ENCODE results near the gene CPAMD8. TPM values are rescaled to one million over a fixed set of nuclear protein-coding genes. Genes with fewer than 3 reads are reported as not detected.

Gene CPAMD8
- 0.79 and 1.2 TPM in 2 replicates for total RNA-seq (2013; cell fraction: nucleolus; rRNA removed)
- 0.40 and 0.54 TPM in 2 replicates for total RNA-seq (2014; rRNA removed)
- 0.14 TPM in 1 of 2 replicates, not detected in the other for total RNA-seq (2014; rRNA removed; fragmentation: Illumina TruSeq; extraction: Trizol)
- total RNA-seq (2021), result 0.13 and 0.97 TPM in 2 replicates
- polyA plus RNA-seq (2011; ENCODE audit: low read depth), result 0.29 TPM
- 0.16 and 0.24 TPM in 2 replicates for polyA plus RNA-seq (2011; rRNA removed)
- polyA plus RNA-seq (2011; cell fraction: cytosol; rRNA removed), result 0.25 and 0.40 TPM in 2 replicates
- polyA plus RNA-seq (2011; cell fraction: nucleus; rRNA removed), result 0.88 and 0.89 TPM in 2 replicates
- 0.45 and 0.90 TPM in 2 replicates for polyA plus RNA-seq (2012)
- polyA plus RNA-seq (2014; fragmentation: Illumina TruSeq; extraction: Trizol), result 0.05 and 0.12 TPM in 2 replicates
- polyA plus RNA-seq (2014; fragmentation: Nextera tagmentation; extraction: Ambion mirVana), result not detected
- polyA plus RNA-seq (2014; rRNA removed), result 0.83 and 1.1 TPM in 2 replicates
- under 1 TPM; 0.21 to 0.25 TPM for polyA plus RNA-seq (2016; fragmentation: Nextera tagmentation; extraction: Ambion mirVana)
- polyA minus RNA-seq (2011; rRNA and poly(A)+ RNA removed), result 0.22 and 0.26 TPM in 2 replicates
- not detected in 2 replicates for polyA minus RNA-seq (2011; cell fraction: cytosol; rRNA and poly(A)+ RNA removed)
- polyA minus RNA-seq (2011; cell fraction: nucleus; rRNA and poly(A)+ RNA removed), result 0.57 and 0.73 TPM in 2 replicates
- Bru-seq, nascent RNA, result percentile 14 among the genes with signal in this experiment
- percentile 6 among the genes with signal in this experiment for BruChase-seq, experiment 1, labeled RNA remaining after a 6-hour chase
- percentile 8 among the genes with signal in this experiment for BruChase-seq, experiment 2, labeled RNA remaining after a 2-hour chase
- long read RNA-seq, experiment 1, result 0 reads
- long read RNA-seq, experiment 2, result 0 reads

DNA sequence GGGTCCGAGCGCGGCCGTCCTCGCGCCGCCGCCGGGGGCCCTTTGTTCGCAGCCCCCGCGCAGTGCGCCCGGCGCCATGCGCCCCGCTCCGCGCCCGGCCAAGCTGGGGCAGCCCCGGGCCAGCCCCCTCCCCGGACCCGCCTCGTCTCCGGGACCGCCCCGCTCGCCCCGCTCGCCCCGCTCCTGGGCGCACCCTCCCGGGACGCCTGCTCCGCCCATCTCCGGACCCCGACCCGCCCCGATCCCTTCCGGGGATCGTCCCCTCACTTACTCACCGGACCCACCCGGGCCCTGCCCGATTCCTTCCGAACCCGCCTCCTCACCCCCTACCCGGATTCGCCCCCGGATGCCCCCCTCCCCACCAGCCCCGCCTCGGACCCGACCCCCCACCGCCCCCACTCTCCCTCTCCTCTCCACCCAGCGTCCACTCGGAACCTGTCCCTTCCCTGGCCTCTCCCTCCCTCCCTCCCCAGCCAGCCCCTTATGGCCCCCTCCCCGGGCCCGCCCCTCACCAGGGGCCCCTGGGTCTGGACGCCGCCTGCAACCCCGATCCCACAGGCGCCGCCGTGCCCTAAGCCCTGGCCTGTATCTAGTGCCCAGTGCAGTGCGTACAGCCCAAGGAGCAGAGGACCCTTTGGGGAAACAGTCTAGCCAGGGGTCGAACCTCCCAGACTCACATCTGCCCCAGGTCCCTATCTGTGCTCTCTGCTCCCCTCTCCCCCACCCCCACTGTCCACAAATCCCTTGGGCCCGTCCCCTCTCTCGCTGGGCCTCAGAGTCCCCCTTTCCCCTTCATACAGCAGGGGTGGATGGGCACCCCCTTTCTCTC, at the start of gene CPAMD8:
CPAMD8 (minus strand) TSS at position 105 of the 829 bp plus-strand sequence. CDS start 168 bp downstream, outside the sequence.
- intact Hi-C loops (cut with micrococcal nuclease; ENCODE audit: unreplicated experiment), result no loop called here
- BruUV-seq (replicated peaks), result no TSS peak
- H4K20me1 ChIP-seq (ENCODE audit: control insufficient read depth, insufficient read depth), result no peaks in the 10 kb centered on the region
- no peak within 1 kb of the TSS for H3K9ac ChIP-seq (ENCODE audit: control insufficient read depth, insufficient read depth, low read length)
- SMC1A ChIA-PET (ENCODE audit: uncharacterized antibody, unreplicated experiment), result no interaction called here
- H3K79me2 ChIP-seq (ENCODE audit: control insufficient read depth, insufficient read depth, low read length), result no peaks in the 10 kb centered on the region
- ATAC-seq (no peak), DNase-seq (ENCODE audit: low read depth, low spot score) (no peak), FAIRE-seq (no peak)
- POLR2A ChIA-PET, result no interaction called here
- RAD21 ChIA-PET (ENCODE audit: unreplicated experiment), result no interaction called here
- WGBS (ENCODE audit: insufficient coverage, insufficient replicate concordance, low lambda C conversion rate, missing lambda C conversion rate), result 29% methylated on average over 10 of the region's 67 CpGs
- no peak within 1 kb of the TSS for H3K4me2 ChIP-seq (ENCODE audit: control insufficient read depth, insufficient read depth)
- CTCF ChIA-PET, result no interaction called here
- no peak for TF ChIP-seq SMAD5 (IDR thresholded peaks at IDR 0.05; ENCODE audit: low read depth)
- TF ChIP-seq SUZ12 (IDR thresholded peaks at IDR 0.05; ENCODE audit: unreplicated experiment), result peak; percentile 12
- no peaks in the 10 kb centered on the region for H3K4me1 ChIP-seq (ENCODE audit: control insufficient read depth, insufficient read depth, low read length)
- H3K9me3 ChIP-seq (replicated peaks; ENCODE audit: control insufficient read depth, insufficient read depth, low read length), result peaks cover 2% of the 10 kb centered on the region; the same call in 1 of the 3 replicates
- H3K27ac ChIP-seq (ENCODE audit: control insufficient read depth, insufficient read depth), result no peak within 1 kb of the TSS
- in situ Hi-C loops (cut with MboI), result no loop called here
- peaks cover 3 to 9% of the 10 kb centered on the region in 2 experiments for H3K27me3 ChIP-seq (replicated peaks in 1 of 2; ENCODE audit: control insufficient read depth in 2 of 2, insufficient read depth in 2 of 2, low read length in 1 of 2)
- no peak within 1 kb of the TSS for H3K4me3 ChIP-seq
- no peaks in the 10 kb centered on the region for H3K36me3 ChIP-seq (ENCODE audit: control insufficient read depth in 2 of 2, insufficient read depth in 2 of 2, low read length in 1 of 2)
- no peak within 1 kb of the TSS for H2AFZ ChIP-seq (ENCODE audit: control insufficient read depth, low read depth, low read length)

Data from GM12878 (cell line).